ENCODE data around the gene NFE2L2.

GRCh38 chr2:177243476-177243875, 21.1 kb downstream of the NFE2L2 start:
- TF ChIP-seq ZFP3 (CRISPR knock-in tag; IDR thresholded peaks at IDR 0.05) (no peak), RARB (CRISPR knock-in tag; IDR thresholded peaks at IDR 0.05) (no peak), ZNF8 (CRISPR knock-in tag; IDR thresholded peaks at IDR 0.05) (no peak), BACH2 (CRISPR knock-in tag; IDR thresholded peaks at IDR 0.05; ENCODE audit: borderline replicate concordance) (no peak), ZFP30 (CRISPR knock-in tag; IDR thresholded peaks at IDR 0.05) (no peak)
- TF ChIP-seq, protein P1, sequence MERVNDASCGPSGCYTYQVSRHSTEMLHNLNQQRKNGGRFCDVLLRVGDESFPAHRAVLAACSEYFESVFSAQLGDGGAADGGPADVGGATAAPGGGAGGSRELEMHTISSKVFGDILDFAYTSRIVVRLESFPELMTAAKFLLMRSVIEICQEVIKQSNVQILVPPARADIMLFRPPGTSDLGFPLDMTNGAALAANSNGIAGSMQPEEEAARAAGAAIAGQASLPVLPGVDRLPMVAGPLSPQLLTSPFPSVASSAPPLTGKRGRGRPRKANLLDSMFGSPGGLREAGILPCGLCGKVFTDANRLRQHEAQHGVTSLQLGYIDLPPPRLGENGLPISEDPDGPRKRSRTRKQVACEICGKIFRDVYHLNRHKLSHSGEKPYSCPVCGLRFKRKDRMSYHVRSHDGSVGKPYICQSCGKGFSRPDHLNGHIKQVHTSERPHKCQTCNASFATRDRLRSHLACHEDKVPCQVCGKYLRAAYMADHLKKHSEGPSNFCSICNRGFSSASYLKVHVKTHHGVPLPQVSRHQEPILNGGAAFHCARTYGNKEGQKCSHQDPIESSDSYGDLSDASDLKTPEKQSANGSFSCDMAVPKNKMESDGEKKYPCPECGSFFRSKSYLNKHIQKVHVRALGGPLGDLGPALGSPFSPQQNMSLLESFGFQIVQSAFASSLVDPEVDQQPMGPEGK (CRISPR knock-in tag; IDR thresholded peaks at IDR 0.05; ENCODE audit: borderline replicate concordance), result no peak

Measured in SK-N-SH treated with all-trans-retinoic acid at 6 μM for 48 hours (cell line).